NB4 (cell line): ENCODE data around the gene FAM199X.
"Not testable (repeated sequence)": the region's sequence is repeated elsewhere in the genome, so short reads cannot be mapped to it uniquely, and the experiment has no call there.

ENCODE experiments used
- DNase-seq: peaks from one replicate; pipeline ENCODE4 v3.0.0; 2010; ENCODE audit warnings: low read depth
- H3K4me3 ChIP-seq: one replicate; pipeline ENCODE4 v1.5.1; 2011; ENCODE audit warnings: mild to moderate bottlenecking, low read depth, low read length, moderate library complexity
- MYC ChIP-seq: IDR thresholded peaks from 2 replicates; pipeline ENCODE4 v1.6.1; 2011; ENCODE audit warnings: low read depth, low read length
- POLR2A ChIP-seq: IDR thresholded peaks from 2 replicates; pipeline ENCODE4 v1.6.1; 2011; ENCODE audit warnings: mild to moderate bottlenecking; ENCODE audit not compliant: insufficient read length; ENCODE audit errors: extremely low read depth
- TF ChIP-seq, protein P1 (sequence below): IDR thresholded peaks from 2 replicates; pipeline ENCODE4 v1.6.1; 2011; ENCODE audit warnings: low read depth, low read length
- TF ChIP-seq, protein P2 (sequence below): IDR thresholded peaks from one replicate; pipeline ENCODE4 v1.5.1; 2012; ENCODE audit warnings: low read depth, low read length

Gene FAM199X

GRCh38 chrX:104195013-104195412 lies 28.8 kb downstream of the FAM199X start:
- DNase-seq: no peak
- no peak overlapping the region for H3K4me3 ChIP-seq
- TF ChIP-seq MYC (no peak), POLR2A (no peak)
- TF ChIP-seq, protein P1, sequence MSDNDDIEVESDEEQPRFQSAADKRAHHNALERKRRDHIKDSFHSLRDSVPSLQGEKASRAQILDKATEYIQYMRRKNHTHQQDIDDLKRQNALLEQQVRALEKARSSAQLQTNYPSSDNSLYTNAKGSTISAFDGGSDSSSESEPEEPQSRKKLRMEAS: no peak
- TF ChIP-seq, protein P2, sequence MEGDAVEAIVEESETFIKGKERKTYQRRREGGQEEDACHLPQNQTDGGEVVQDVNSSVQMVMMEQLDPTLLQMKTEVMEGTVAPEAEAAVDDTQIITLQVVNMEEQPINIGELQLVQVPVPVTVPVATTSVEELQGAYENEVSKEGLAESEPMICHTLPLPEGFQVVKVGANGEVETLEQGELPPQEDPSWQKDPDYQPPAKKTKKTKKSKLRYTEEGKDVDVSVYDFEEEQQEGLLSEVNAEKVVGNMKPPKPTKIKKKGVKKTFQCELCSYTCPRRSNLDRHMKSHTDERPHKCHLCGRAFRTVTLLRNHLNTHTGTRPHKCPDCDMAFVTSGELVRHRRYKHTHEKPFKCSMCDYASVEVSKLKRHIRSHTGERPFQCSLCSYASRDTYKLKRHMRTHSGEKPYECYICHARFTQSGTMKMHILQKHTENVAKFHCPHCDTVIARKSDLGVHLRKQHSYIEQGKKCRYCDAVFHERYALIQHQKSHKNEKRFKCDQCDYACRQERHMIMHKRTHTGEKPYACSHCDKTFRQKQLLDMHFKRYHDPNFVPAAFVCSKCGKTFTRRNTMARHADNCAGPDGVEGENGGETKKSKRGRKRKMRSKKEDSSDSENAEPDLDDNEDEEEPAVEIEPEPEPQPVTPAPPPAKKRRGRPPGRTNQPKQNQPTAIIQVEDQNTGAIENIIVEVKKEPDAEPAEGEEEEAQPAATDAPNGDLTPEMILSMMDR: no peak

DNA sequence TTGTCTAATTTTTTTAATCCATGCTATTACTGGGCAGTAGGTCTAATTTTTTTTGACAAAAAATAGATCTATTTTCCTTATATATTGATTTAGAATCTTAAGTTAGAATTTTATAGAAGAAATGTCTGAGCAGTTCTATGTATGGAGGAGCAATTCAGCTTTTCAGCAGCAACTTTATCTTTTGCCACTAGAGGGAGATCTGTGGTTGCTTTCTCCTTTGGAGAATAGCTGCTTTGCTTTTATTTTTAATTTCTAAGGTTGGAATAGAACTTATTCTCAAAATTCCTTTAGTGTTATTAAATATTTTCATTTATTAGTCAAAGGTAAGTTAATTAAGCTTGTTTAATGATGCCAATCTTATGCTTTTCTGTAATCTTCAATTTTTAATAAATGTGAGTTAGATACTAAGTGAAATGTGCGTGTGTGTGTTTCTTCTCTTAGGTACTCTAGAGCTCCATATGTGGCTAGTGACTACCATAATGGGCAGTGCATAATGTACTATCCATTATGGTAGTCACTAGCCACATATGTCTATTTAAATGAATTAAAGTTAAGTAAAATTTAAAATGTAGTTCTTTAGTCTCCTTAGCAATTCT lies 29.3 kb downstream of the FAM199X start:
- DNase-seq: peak; percentile 13
- H3K4me3 ChIP-seq: no peak overlapping the region
- TF ChIP-seq POLR2A: no peak
- TF ChIP-seq, protein P2: peak; percentile 46

GRCh38 chrX:104205548-104205947 lies 39.3 kb downstream of the FAM199X start:
- no peak overlapping the region for H3K4me3 ChIP-seq
- no peak for TF ChIP-seq MYC
- no peak for TF ChIP-seq POLR2A
- TF ChIP-seq, protein P1: no peak
- TF ChIP-seq, protein P2: no peak
- no peak for DNase-seq

DNA sequence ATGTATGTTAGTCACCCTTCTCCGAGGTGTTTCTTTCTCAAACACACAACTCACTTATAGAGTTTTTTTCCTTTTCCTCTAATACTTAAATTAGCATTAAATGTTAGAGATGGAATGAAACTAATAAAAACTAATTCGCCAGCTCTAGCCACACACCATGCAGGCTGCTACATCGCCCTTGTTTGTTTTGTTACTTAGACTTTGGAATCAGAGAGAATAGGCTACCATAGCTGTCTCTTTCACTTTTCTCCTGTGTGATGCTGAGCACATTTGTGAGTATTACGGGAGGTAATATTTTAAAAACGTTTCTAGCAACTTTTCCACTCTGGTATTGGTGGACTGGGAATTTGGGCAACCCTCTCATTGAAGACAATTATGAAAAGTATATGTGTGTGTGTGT lies 44.9 kb downstream of the FAM199X start:
- no peak for DNase-seq
- H3K4me3 ChIP-seq: no peak overlapping the region
- no peak for TF ChIP-seq MYC
- TF ChIP-seq POLR2A: no peak
- TF ChIP-seq, protein P1: no peak
- TF ChIP-seq, protein P2: no peak

DNA sequence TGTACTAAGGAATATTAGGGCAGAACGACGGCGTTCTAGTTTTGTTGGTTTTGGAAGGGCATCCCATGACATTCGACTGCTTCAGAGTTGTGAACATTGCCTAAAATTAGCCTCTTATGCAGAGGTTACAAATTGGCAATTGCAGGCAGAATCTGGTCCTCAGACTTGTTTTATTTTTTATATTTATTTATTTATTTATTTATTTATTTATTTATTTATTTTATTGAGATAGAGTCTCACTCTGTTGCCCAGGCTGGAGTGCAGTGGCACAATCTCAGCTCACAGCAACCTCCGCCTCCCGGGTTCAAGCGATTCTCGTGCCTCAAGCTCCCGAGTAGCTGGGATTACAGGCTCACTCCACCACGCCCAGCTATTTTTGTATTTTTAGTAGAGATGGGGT lies 63.8 kb downstream of the FAM199X start:
- H3K4me3 ChIP-seq, DNase-seq: not testable (repeated sequence)
